Stimulated activated CD4-positive, alpha-beta T cell treated with anti-CD3 and anti-CD28 coated beads, Interleukin-2, amount 100 ng/mL, for 48 hours (primary cell): Measurements from ENCODE around the gene KPNA5.
"Not testable (repeated sequence)": the region's sequence is repeated elsewhere in the genome, so short reads cannot be mapped to it uniquely, and the experiment has no call there.

Experiments
- DNase-seq, 2 donors: peaks; one replicate each; pipeline ENCODE4 v3.0.0-alpha.2; 2020

Gene KPNA5

GRCh38 chr6:116680880-116681672 lies at the start of gene KPNA5:
TSS of gene KPNA5 (plus strand) at chr6:116681211. CDS start at chr6:116681335, 124 bp downstream.
- DNase-seq: peak; percentile 82 to 85

GRCh38 chr6:116631379-116631990 lies 49.5 kb upstream of the KPNA5 start:
- no peak for DNase-seq

- DNase-seq: no peak
These were observed 47.3 kb upstream of the KPNA5 start for GRCh38 chr6:116633685-116634084.

GRCh38 chr6:116648156-116648555 lies 32.9 kb upstream of the KPNA5 start:
- no peak for DNase-seq

GRCh38 chr6:116649129-116649528 lies 31.9 kb upstream of the KPNA5 start:
- DNase-seq: no peak

- no peak for DNase-seq
These were observed 29.1 kb upstream of the KPNA5 start for GRCh38 chr6:116651916-116652315.

- no peak for DNase-seq
These were observed 19.4 kb upstream of the KPNA5 start for GRCh38 chr6:116661594-116661993.

- DNase-seq: no peak
These were observed 18.8 kb upstream of the KPNA5 start for GRCh38 chr6:116662202-116662601.

GRCh38 chr6:116663308-116663707 lies 17.7 kb upstream of the KPNA5 start:
- no peak for DNase-seq

GRCh38 chr6:116664169-116664568 lies 16.8 kb upstream of the KPNA5 start:
- not testable (repeated sequence) for DNase-seq

GRCh38 chr6:116665464-116665863 lies 15.5 kb upstream of the KPNA5 start:
- DNase-seq: no peak

GRCh38 chr6:116666869-116667268 lies 14.1 kb upstream of the KPNA5 start:
- no peak for DNase-seq

GRCh38 chr6:116667623-116668022 lies 13.4 kb upstream of the KPNA5 start:
- no peak for DNase-seq

- DNase-seq: no peak
These were observed 8.7 kb upstream of the KPNA5 start for GRCh38 chr6:116672306-116672705.

GRCh38 chr6:116676021-116676420 lies 5.0 kb upstream of the KPNA5 start:
- DNase-seq: no peak

- peak in 1 of 2 donors; percentile 21 for DNase-seq
These were observed 1.3 kb downstream of the KPNA5 start for GRCh38 chr6:116682334-116682712.

GRCh38 chr6:116685437-116685993 lies 4.5 kb downstream of the KPNA5 start:
- no peak for DNase-seq

- not testable (repeated sequence) for DNase-seq
These were observed 5.6 kb downstream of the KPNA5 start for GRCh38 chr6:116686475-116687101.

GRCh38 chr6:116691154-116691553 lies 10.1 kb downstream of the KPNA5 start:
- no peak for DNase-seq

- DNase-seq: not testable (repeated sequence)
These were observed 11.9 kb downstream of the KPNA5 start for GRCh38 chr6:116692873-116693272.

- not testable (repeated sequence) for DNase-seq
These were observed 12.3 kb downstream of the KPNA5 start for GRCh38 chr6:116693275-116693674.

- no peak for DNase-seq
These were observed 14.4 kb downstream of the KPNA5 start for GRCh38 chr6:116695401-116695800.

GRCh38 chr6:116697480-116697879 lies 16.5 kb downstream of the KPNA5 start:
- DNase-seq: no peak

- DNase-seq: not testable (repeated sequence)
These were observed 22.9 kb downstream of the KPNA5 start for GRCh38 chr6:116703888-116704287.
